ENCODE data around the gene ASXL1. TPM values are rescaled to one million over a fixed set of nuclear protein-coding genes. Genes with fewer than 3 reads are reported as not detected.

The ASXL1 gene
- total and polyA plus RNA-seq, 10 of the 15 experiments (the other 5 are each of a cell fraction or from before 2014, with no cell fraction given), result 11.0 to 87.6 (median 56.8) TPM

DNA sequence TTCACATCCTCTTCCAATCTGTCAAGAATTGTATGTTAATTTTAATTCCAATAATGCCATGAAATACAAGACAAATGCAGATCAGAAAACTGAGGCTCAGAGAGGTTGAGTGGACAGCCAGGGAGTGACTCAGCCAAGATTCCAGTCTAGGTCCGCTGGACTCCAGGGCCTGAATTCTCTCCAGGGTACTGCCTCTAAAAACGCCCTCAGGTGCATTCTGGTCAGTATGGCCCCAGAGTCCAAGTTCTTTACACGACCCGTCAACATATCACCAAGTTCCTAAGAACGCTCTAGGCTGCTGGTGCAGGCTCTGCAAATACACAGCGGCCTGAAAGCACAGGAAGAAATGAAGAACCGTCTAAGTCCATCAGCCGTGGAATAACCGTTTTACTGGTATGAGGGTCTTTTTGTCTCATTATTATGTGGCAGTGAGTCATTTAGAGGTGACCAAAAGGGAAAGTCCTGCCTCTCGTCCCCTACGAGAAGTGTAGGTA lies 709 bp upstream of the ASXL1 start (continued):
- TF ChIP-seq, protein P1, sequence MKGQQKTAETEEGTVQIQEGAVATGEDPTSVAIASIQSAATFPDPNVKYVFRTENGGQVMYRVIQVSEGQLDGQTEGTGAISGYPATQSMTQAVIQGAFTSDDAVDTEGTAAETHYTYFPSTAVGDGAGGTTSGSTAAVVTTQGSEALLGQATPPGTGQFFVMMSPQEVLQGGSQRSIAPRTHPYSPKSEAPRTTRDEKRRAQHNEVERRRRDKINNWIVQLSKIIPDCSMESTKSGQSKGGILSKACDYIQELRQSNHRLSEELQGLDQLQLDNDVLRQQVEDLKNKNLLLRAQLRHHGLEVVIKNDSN (IDR thresholded peaks at IDR 0.05; ENCODE audit: borderline replicate concordance, extremely low read length, insufficient read depth, low read depth, low read length), result no peak
- TF ChIP-seq SMAD5 (IDR thresholded peaks at IDR 0.05; ENCODE audit: low read depth) (peak; percentile 94), JUND (IDR thresholded peaks at IDR 0.05; ENCODE audit: low read depth, low read length) (peak; percentile 85), CHD1 (IDR thresholded peaks at IDR 0.05; ENCODE audit: low read depth, low read length) (no peak), NFIC (IDR thresholded peaks at IDR 0.05; ENCODE audit: low read depth, low read length) (peak; percentile 97), NRF1 (conservative IDR thresholded peaks at IDR 0.05; ENCODE audit: low read depth, low read length) (no peak), TCF7 (IDR thresholded peaks at IDR 0.05; ENCODE audit: borderline replicate concordance) (peak; percentile 63; the same call in 1 of the 2 replicates), FOXK2 (IDR thresholded peaks at IDR 0.05) (no peak), RBBP5 (conservative IDR thresholded peaks at IDR 0.05) (no peak), WRNIP1 (IDR thresholded peaks at IDR 0.05; ENCODE audit: borderline replicate concordance, low read depth, low read length) (no peak), SREBF2 (IDR thresholded peaks at IDR 0.05; ENCODE audit: low read length) (no peak), NFXL1 (IDR thresholded peaks at IDR 0.05; ENCODE audit: borderline replicate concordance) (no peak), MTA3 (IDR thresholded peaks at IDR 0.05; ENCODE audit: borderline replicate concordance, low read length) (peak; percentile 93; the same call in 1 of the 2 replicates), IKZF2 (IDR thresholded peaks at IDR 0.05) (peak in 1 of 2 experiments; percentile 88; a peak in 3 of 4 replicates), YBX1 (IDR thresholded peaks at IDR 0.05) (no peak), RAD51 (IDR thresholded peaks at IDR 0.05) (no peak), CHD4 (IDR thresholded peaks at IDR 0.05) (no peak), RAD21 (IDR thresholded peaks at IDR 0.05; ENCODE audit: insufficient read depth, low read depth, low read length) (no peak), KDM1A (IDR thresholded peaks at IDR 0.05; ENCODE audit: borderline replicate concordance) (no peak), MEF2B (IDR thresholded peaks at IDR 0.05; ENCODE audit: partially characterized antibody, poor library complexity, severe bottlenecking) (no peak), SMAD1 (IDR thresholded peaks at IDR 0.05; ENCODE audit: low read depth, partially characterized antibody) (no peak), SIN3A (IDR thresholded peaks at IDR 0.05; ENCODE audit: low read depth, low read length) (no peak; the same call in 1 of the 2 replicates), ZNF274 (IDR thresholded peaks at IDR 0.05; ENCODE audit: insufficient read depth, insufficient read length) (no peak), CBX3 (IDR thresholded peaks at IDR 0.05; ENCODE audit: borderline replicate concordance, low read depth) (no peak), NR2F1 (conservative IDR thresholded peaks at IDR 0.05) (no peak), SP1 (IDR thresholded peaks at IDR 0.05; ENCODE audit: low read depth, low read length) (no peak)
- TF ChIP-seq, protein P2, sequence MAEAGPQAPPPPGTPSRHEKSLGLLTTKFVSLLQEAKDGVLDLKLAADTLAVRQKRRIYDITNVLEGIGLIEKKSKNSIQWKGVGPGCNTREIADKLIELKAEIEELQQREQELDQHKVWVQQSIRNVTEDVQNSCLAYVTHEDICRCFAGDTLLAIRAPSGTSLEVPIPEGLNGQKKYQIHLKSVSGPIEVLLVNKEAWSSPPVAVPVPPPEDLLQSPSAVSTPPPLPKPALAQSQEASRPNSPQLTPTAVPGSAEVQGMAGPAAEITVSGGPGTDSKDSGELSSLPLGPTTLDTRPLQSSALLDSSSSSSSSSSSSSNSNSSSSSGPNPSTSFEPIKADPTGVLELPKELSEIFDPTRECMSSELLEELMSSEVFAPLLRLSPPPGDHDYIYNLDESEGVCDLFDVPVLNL (IDR thresholded peaks at IDR 0.05; ENCODE audit: low read depth, low read length), result 0 out of 2 replicates have a peak, but pooled peaks have one; percentile 21
- TF ChIP-seq, protein P3, sequence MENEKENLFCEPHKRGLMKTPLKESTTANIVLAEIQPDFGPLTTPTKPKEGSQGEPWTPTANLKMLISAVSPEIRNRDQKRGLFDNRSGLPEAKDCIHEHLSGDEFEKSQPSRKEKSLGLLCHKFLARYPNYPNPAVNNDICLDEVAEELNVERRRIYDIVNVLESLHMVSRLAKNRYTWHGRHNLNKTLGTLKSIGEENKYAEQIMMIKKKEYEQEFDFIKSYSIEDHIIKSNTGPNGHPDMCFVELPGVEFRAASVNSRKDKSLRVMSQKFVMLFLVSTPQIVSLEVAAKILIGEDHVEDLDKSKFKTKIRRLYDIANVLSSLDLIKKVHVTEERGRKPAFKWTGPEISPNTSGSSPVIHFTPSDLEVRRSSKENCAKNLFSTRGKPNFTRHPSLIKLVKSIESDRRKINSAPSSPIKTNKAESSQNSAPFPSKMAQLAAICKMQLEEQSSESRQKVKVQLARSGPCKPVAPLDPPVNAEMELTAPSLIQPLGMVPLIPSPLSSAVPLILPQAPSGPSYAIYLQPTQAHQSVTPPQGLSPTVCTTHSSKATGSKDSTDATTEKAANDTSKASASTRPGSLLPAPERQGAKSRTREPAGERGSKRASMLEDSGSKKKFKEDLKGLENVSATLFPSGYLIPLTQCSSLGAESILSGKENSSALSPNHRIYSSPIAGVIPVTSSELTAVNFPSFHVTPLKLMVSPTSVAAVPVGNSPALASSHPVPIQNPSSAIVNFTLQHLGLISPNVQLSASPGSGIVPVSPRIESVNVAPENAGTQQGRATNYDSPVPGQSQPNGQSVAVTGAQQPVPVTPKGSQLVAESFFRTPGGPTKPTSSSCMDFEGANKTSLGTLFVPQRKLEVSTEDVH (IDR thresholded peaks at IDR 0.05; ENCODE audit: low read depth, partially characterized antibody), result no peak
- TF ChIP-seq, protein P4, sequence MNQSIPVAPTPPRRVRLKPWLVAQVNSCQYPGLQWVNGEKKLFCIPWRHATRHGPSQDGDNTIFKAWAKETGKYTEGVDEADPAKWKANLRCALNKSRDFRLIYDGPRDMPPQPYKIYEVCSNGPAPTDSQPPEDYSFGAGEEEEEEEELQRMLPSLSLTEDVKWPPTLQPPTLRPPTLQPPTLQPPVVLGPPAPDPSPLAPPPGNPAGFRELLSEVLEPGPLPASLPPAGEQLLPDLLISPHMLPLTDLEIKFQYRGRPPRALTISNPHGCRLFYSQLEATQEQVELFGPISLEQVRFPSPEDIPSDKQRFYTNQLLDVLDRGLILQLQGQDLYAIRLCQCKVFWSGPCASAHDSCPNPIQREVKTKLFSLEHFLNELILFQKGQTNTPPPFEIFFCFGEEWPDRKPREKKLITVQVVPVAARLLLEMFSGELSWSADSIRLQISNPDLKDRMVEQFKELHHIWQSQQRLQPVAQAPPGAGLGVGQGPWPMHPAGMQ (IDR thresholded peaks at IDR 0.05; ENCODE audit: borderline replicate concordance), result no peak
